Common myeloid progenitor, CD34-positive (primary cell): Measurements from ENCODE around the gene KIF23.
"Not testable (repeated sequence)": the region's sequence is repeated elsewhere in the genome, so short reads cannot be mapped to it uniquely, and the experiment has no call there.

Source experiments
- CTCF ChIA-PET: fragments of 350-600 bp; sonication (Branson Sonifier 250); formaldehyde crosslinking; loops from one replicate; lab custom pipeline; 2021; ENCODE audit warnings: antibody characterized with exemption; lab: Charles Lee
- POLR2A ChIA-PET: fragments of 350-600 bp; sonication (Branson Sonifier 250); formaldehyde crosslinking; loops from one replicate; lab custom pipeline; 2021; ENCODE audit warnings: antibody characterized with exemption; lab: Charles Lee
- DNase-seq, 3 donors: peaks; one replicate each; pipeline versions ENCODE4 v3.0.0 to v3.0.0-alpha.2; 2013
- H3K27ac ChIP-seq, 2 experiments: 1 replicate in 1 of 2; 2 replicates in 1 of 2; pipeline ENCODE4 v1.7.0; 2013; ENCODE audit warnings: inconsistent platforms in 2 of 2, low read length in 2 of 2, mild to moderate bottlenecking in 2 of 2, low read depth in 1 of 2, moderate library complexity in 1 of 2; ENCODE audit not compliant: severe bottlenecking in 2 of 2, insufficient read depth in 1 of 2, poor library complexity in 1 of 2
- H3K27me3 ChIP-seq, 5 experiments: replicated peaks in 2 of 5; 1 replicate in 3 of 5; 2 replicates in 2 of 5; pipeline versions ENCODE4 v1.6.1 to v1.7.0; 2013; ENCODE audit warnings: low read length in 4 of 5, mild to moderate bottlenecking in 2 of 5, moderate library complexity in 2 of 5, inconsistent platforms in 1 of 5; ENCODE audit not compliant: insufficient read depth in 5 of 5, control insufficient read depth in 4 of 5
- H3K36me3 ChIP-seq, 4 experiments: 1 replicate in 2 of 4; 2 replicates in 2 of 4; pipeline versions ENCODE4 v1.6.1 to v1.7.0; 2013; ENCODE audit warnings: low read length in 3 of 4, control low read depth in 1 of 4, mild to moderate bottlenecking in 1 of 4; ENCODE audit not compliant: control insufficient read depth in 4 of 4, insufficient read depth in 4 of 4
- H3K4me1 ChIP-seq, 4 experiments: 1 replicate in 3 of 4; 2 replicates in 1 of 4; pipeline versions ENCODE4 v1.6.1 to v1.7.1; 2013; ENCODE audit warnings: low read length in 3 of 4, mild to moderate bottlenecking in 3 of 4, control low read depth in 1 of 4, inconsistent platforms in 1 of 4, moderate library complexity in 1 of 4; ENCODE audit not compliant: control insufficient read depth in 4 of 4, insufficient read depth in 4 of 4; ENCODE audit errors: control extremely low read depth in 1 of 4
- H3K4me3 ChIP-seq, 7 experiments: 1 replicate in 4 of 7; 2 replicates in 3 of 7; pipeline versions ENCODE4 v1.5.1 to v1.7.0; 2013; ENCODE audit warnings: mild to moderate bottlenecking in 7 of 7, low read length in 6 of 7, moderate library complexity in 6 of 7, inconsistent platforms in 2 of 7, low read depth in 2 of 7, control low read depth in 1 of 7; ENCODE audit not compliant: insufficient read depth in 4 of 7, control insufficient read depth in 1 of 7; ENCODE audit errors: extremely low read depth in 1 of 7
- H3K9me3 ChIP-seq, 5 experiments: 1 replicate in 4 of 5; 2 replicates in 1 of 5; pipeline versions ENCODE4 v1.6.1 to v1.7.1; 2013; ENCODE audit warnings: low read length in 4 of 5, mild to moderate bottlenecking in 2 of 5, inconsistent platforms in 1 of 5, low read depth in 1 of 5, moderate library complexity in 1 of 5; ENCODE audit not compliant: control insufficient read depth in 4 of 5, insufficient read depth in 2 of 5; ENCODE audit errors: control extremely low read depth in 1 of 5
- WGBS: methylation state at CpG from one replicate; pipeline ENCODE4 v1.1.5; 2013; ENCODE audit not compliant: insufficient coverage; 5-methylcytosine and 5-hydroxymethylcytosine counted together

The KIF23 gene

GRCh38 chr15:69380100-69380725, 33.9 kb upstream of the KIF23 start:
- Histone ChIP-seq H3K4me3 (no peak overlapping the region), H3K4me1 (no peaks in the 10 kb centered on the region), H3K9me3 (no peaks in the 10 kb centered on the region), H3K36me3 (no peaks in the 10 kb centered on the region), H3K27ac (no peak overlapping the region), H3K27me3 (no peaks in the 10 kb centered on the region)
- CTCF ChIA-PET, result interaction anchor here (1.4 to 2.0 kb wide), 2 partner anchors 9 to 13 kb away, joined by 4 to 7 read pairs; no protein-coding TSS in a partner anchor
- 84% methylated on average over 8 of the region's 9 CpGs for WGBS
- no peak for DNase-seq
- POLR2A ChIA-PET, result no interaction called here

- no peak overlapping the region for H3K4me3 ChIP-seq
- ChIA-PET CTCF (interaction anchor here (1.2 to 2.0 kb wide), 2 partner anchors 10 to 13 kb away, joined by 3 to 7 read pairs; no protein-coding TSS in a partner anchor), POLR2A (no interaction called here)
- H3K36me3 ChIP-seq, result no peaks in the 10 kb centered on the region
- H3K27ac ChIP-seq, result no peak overlapping the region
- H3K9me3 ChIP-seq, result no peaks in the 10 kb centered on the region
- no peak for DNase-seq
- no peaks in the 10 kb centered on the region for H3K27me3 ChIP-seq
- no peaks in the 10 kb centered on the region for H3K4me1 ChIP-seq
- WGBS, result 100% methylated on average over 6 of the region's 10 CpGs
These were observed 33.4 kb upstream of the KIF23 start for GRCh38 chr15:69380726-69381105.

- DNase-seq, H3K9me3 ChIP-seq, H3K27me3 ChIP-seq, H3K4me1 ChIP-seq, H3K27ac ChIP-seq, POLR2A ChIA-PET, H3K36me3 ChIP-seq, H3K4me3 ChIP-seq: not testable (repeated sequence)
- CTCF ChIA-PET, result interaction anchor here (0.5 to 2.0 kb wide), 3 partner anchors 12 to 113 kb away, joined by 3 to 7 read pairs (median 3); no protein-coding TSS in a partner anchor
- 97% methylated on average over 8 of the region's 10 CpGs for WGBS
These were observed 32.0 kb upstream of the KIF23 start for GRCh38 chr15:69382176-69382575.

GRCh38 chr15:69384066-69384465, 30.1 kb upstream of the KIF23 start:
- CTCF ChIA-PET, POLR2A ChIA-PET, H3K4me1 ChIP-seq, H3K36me3 ChIP-seq, H3K9me3 ChIP-seq, H3K27ac ChIP-seq, H3K4me3 ChIP-seq, DNase-seq, H3K27me3 ChIP-seq: not testable (repeated sequence)
- WGBS, result 93% methylated on average over 3 of the region's 18 CpGs

GRCh38 chr15:69384626-69385598, 29.2 kb upstream of the KIF23 start:
- 96% methylated on average over 10 of the region's 12 CpGs for WGBS
- no peaks in the 10 kb centered on the region for H3K9me3 ChIP-seq
- no peak for DNase-seq
- no peaks in the 10 kb centered on the region for H3K4me1 ChIP-seq
- H3K36me3 ChIP-seq, result no peaks in the 10 kb centered on the region
- H3K4me3 ChIP-seq, result no peak overlapping the region
- POLR2A ChIA-PET, result no interaction called here
- CTCF ChIA-PET, result no interaction called here
- H3K27ac ChIP-seq, result no peak overlapping the region
- H3K27me3 ChIP-seq, result no peaks in the 10 kb centered on the region

GRCh38 chr15:69385831-69386230, 28.3 kb upstream of the KIF23 start:
- ChIA-PET POLR2A (no interaction called here), CTCF (no interaction called here)
- 94% methylated on average over 2 of the region's 2 CpGs for WGBS
- no peak for DNase-seq
- no peak overlapping the region for H3K4me3 ChIP-seq
- no peaks in the 10 kb centered on the region for H3K9me3 ChIP-seq
- H3K4me1 ChIP-seq, result no peaks in the 10 kb centered on the region
- H3K27me3 ChIP-seq, result no peaks in the 10 kb centered on the region
- no peak overlapping the region for H3K27ac ChIP-seq
- H3K36me3 ChIP-seq, result no peaks in the 10 kb centered on the region

- no peak overlapping the region for H3K27ac ChIP-seq
- ChIA-PET POLR2A (no interaction called here), CTCF (no interaction called here)
- 98% methylated on average over 5 of the region's 7 CpGs for WGBS
- DNase-seq, result no peak
- no peaks in the 10 kb centered on the region for H3K4me1 ChIP-seq
- H3K4me3 ChIP-seq, result no peak overlapping the region
- H3K27me3 ChIP-seq, result no peaks in the 10 kb centered on the region
- no peaks in the 10 kb centered on the region for H3K36me3 ChIP-seq
- no peaks in the 10 kb centered on the region for H3K9me3 ChIP-seq
These were observed 27.9 kb upstream of the KIF23 start for GRCh38 chr15:69386284-69386683.
